NCI-H510A (cell line): ENCODE measurements around the gene CCNI.
"Not testable (repeated sequence)": the region's sequence is repeated elsewhere in the genome, so short reads cannot be mapped to it uniquely, and the experiment has no call there.

ENCODE experiments used
- DNase-seq: peaks from one replicate; lab custom pipeline; 2025; lab: John Stamatoyannopoulos, UW

The CCNI gene

GRCh38 chr4:77039796-77040195 lies 36.0 kb downstream of the CCNI start:
- no peak for DNase-seq

- DNase-seq = no peak
These were observed 38.1 kb downstream of the CCNI start for GRCh38 chr4:77037736-77038135.

- DNase-seq = not testable (repeated sequence)
These were observed 38.6 kb downstream of the CCNI start for GRCh38 chr4:77037168-77037567.

GRCh38 chr4:77036206-77036605 lies 39.6 kb downstream of the CCNI start:
- no peak for DNase-seq

GRCh38 chr4:77035153-77035552 lies 40.6 kb downstream of the CCNI start:
- no peak for DNase-seq

- DNase-seq = no peak
These were observed 44.2 kb downstream of the CCNI start for GRCh38 chr4:77031544-77031943.

DNA sequence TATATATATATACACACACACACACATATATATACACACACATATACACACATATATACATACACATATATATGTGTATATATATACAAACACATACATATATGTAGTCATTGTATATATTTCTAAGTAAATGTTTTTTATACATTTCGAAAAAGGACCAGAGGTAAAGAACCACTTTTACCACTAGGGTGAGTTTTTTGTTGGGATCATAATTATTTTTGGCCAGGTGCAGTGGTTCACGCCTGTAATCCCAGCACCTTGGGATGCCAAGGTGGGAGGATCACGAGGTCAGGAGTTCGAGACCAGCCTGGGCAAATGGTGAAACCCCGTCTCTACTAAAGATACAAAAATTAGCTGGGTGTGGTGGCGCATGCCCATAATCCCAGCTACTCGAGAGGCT lies 46.0 kb downstream of the CCNI start:
- DNase-seq = not testable (repeated sequence)

- DNase-seq = no peak
These were observed 47.5 kb downstream of the CCNI start for GRCh38 chr4:77028246-77028645.

GRCh38 chr4:77026322-77026704 lies 49.5 kb downstream of the CCNI start:
- no peak for DNase-seq

DNA sequence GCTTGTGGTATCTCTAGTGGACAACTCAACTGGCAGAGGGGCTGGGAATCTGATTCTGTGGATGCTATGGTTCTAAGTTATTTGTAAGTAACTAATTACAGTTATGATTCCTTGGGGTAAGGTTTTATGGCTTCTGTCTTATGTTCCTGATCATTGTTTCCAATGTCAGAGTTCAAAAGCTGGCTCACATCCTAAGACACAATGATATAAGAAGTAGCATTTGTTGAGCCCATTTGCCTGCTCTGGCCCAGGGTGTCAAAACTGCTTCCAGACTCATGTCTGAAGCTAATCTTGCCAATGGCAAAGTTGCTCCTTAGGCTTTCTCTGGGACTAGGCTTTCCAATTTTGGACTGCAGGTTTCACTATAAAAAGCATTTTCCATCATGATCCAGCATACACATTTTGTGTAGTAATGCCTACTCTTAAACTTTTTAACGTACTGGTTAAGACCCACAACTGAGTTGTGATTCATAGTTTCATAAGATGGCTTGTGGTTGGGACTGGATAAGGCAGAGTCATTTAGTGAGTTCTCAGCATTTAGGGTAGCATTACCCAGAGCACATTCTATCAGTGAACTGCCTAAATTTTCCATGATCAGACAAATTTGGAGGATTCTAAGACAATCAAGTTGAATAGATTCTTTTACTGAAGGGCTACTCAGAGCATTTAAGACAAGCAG lies 50.0 kb downstream of the CCNI start:
- DNase-seq = no peak

GRCh38 chr4:77023920-77024319 lies 51.9 kb downstream of the CCNI start:
- DNase-seq = no peak

DNA sequence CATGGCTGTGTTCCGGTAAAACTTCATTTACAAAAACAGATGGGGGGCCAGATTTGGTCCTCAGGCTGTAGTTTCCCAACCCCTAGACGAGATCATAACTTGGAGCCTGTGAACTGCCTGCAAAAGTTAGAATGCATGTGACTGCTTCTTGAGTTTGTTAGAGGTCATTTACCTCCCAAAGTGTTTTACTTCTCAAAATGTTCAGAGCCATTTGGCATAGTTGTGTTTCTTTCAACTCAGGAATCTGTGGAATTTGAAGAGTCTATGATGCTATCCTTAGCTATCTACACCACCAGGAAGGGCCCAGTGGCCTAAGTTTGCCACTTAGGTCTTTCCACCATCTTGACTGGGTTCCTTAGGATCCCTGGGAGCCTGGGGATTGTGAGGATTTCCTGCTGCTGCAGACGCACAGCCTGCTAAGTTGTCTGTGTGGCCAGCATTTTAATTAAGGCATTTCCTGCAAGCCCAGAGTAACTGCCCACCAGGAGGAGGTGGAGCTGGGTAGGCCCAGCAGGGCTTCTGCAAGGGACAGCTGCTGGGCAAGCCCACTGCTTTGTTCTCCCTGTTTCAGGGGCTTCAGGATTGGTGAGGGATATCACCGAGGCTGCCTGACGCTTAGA lies 53.1 kb downstream of the CCNI start:
- DNase-seq = no peak

GRCh38 chr4:77021614-77022089 lies 54.1 kb downstream of the CCNI start:
- no peak for DNase-seq

DNA sequence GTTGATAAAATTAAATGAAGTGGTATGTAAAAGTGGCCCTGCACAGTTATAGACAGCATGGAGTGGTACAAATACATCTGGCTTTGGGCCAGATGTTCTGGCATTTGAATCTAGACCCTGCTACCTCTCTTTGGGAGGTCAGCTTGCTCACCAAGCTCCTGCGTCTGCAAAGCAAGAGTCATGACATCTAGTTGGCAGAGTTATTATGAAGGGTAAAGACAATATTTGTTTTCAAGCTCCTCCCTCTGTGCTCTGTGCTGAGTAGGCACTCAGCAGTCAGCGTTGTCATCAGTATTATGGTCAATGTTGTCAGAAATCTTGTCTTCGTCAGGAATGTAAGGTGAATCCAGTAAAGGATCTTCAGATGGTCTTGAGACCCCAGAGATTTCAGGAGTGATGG lies 55.8 kb downstream of the CCNI start:
- no peak for DNase-seq

DNA sequence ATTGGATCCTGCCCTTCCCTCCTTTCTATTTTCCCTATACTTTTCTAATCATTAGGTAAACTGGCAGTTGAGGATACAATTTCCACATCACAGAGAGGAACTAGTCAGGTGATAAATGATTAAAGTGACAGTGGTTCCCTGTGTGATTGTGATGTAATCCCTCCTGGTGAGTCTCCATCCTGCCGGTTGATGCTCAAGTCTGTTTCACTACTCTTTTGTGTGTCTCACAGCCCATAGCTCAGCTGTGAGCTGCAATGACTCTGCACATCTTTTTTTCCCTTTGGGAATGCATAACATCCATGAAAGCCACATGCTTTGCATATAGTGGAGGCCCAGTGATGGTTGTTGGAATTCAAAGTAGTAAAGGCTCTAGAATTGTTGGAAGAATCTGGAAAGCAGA lies 60.4 kb downstream of the CCNI start:
- DNase-seq = no peak

GRCh38 chr4:77014256-77014655 lies 61.5 kb downstream of the CCNI start:
- no peak for DNase-seq

- no peak for DNase-seq
These were observed 63.1 kb downstream of the CCNI start for GRCh38 chr4:77012726-77013125.

GRCh38 chr4:77010841-77011354 lies 64.9 kb downstream of the CCNI start:
- DNase-seq = no peak

GRCh38 chr4:77009511-77010115 lies 66.2 kb downstream of the CCNI start:
- DNase-seq = no peak

DNA sequence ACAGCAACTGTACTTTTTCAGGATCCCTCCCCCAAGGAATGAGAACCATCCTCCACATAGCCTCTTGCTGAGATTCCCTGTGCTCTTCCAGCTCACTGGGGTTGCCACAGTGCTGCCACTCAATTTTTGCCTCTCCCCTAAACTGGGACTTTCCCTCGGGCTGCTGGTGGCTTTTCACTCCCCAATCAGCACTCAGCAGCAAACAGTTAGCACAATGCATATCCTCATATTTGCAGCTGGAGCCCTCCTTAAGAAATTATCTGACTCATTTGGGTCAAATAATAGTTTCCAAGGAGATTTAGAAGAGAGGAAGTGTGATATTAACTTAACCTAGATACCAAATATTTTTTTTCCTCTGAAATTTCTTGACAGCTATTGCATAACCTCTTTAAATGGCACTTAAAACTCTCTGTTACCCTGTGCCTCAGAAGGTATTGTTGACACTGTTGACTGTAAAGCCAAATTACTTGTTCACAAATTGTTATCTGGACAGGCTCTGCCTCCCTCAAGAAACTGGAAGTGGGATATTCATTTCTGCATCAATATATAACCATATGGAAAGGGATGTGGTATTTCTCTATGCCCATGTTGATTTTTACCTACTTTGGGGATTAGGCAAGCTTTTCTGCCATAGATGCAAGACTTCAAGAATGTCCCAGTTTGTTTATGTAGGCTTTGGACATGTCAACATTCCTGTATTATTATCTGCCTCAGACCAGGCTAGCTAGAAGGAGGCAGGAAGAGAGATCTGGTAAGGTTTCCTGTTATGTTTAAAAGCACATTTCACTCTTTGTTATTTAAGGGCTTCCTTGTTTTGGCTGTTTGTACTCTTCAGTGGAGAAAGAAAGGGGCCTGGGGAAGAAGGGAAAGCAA lies 68.2 kb downstream of the CCNI start:
- DNase-seq = no peak

DNA sequence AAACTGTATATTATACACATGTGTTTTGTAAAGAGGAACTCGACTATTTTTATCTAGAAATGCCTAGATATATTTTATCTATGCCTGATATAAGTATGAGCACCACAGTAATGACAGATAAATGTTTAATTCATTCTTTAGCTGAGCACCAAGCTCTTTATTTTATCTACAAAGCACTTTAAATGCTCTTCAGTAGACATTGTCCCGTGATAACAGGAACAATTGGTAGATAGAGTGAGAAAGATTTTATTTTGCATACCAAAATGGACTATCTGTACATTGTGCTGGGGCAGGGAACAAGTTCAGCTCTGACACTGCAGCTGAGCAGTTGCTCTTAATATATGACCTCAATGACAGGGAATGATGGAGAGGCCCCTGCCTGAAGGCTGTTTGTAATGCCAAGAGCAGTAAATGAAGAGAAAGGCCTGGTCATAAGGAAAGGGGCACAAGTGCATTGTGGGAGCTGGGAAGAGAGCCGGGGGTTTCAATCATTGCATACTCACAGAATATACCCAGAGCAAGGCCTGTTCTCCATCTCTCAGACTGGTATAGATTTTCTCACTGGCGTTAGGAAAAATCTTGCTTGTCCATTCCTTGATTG lies 68.9 kb downstream of the CCNI start:
- DNase-seq = no peak

DNA sequence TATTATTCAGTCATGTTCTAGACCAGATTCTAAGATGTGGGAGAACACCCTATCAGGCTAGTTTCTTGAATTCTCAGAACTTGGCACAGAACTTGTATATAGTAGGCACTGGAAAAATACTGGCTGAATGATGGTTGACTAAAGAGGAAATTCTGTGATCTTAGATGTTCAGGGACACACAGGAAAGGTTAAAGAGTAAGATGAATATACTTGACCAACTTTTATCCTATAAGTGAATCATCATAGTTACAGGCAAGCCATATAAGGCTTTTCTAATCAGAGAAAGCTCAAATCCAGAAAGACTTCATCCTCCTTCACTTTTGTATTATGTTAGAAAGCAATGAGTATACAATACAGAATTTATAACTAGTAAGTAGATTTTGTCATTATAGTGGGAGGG lies 72.4 kb downstream of the CCNI start:
- no peak for DNase-seq
